GM19397 (cell line): ENCODE data around the gene TCERG1L.
"Not testable (repeated sequence)": the region's sequence is repeated elsewhere in the genome, so short reads cannot be mapped to it uniquely, and the experiment has no call there.

Experiments
- ATAC-seq: cut with Tn5 transposase; IDR thresholded peaks from one replicate; pipeline ENCODE4 v1.9.1; 2021; ENCODE audit warnings: mild to moderate bottlenecking, moderate library complexity; ENCODE audit not compliant: unreplicated experiment

TCERG1L gene

DNA sequence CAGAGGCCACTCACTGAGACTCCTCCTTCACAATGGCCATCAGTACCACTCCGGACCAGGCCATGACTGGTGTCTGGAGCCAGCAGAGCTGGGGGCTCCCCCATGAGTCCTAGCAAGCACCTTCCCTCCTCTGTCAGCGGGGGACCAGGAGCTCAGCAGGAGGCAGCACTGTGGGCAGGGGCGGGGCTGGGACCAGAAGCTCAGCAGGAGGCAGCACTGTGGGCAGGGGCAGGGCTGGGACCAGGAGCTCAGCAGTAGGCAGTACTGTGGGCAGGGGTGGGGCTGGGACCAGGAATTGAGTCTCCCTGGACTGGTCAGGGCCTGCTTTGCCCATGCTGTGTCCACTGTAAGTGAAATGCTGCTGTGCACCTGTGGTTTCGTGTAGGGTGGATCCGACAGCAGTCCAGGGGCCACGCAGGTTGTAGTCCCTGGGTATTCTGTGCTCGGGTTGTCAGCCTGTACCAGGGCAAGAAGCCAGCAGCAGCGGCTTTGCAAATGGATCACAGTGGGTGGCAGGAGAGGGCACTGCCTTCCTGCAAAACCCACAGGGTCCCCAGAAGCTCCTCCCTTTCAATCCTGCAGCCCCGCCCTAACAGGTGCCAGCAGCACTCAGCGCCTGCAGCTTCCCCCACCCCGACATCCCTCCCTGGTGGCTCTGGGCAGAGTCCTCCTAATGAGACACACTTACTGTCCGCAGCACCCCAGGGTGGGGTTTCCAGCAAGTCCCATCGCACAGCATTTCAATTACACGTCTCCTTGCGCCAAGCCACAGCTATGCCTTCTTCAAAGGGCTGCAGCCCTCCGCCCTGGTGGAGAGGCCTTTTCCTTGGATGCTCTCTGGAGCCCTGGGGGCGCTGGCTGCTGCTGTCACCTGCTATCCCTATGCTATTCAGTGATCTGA is 220.5 kb downstream of the TCERG1L start:
- no peak for ATAC-seq

DNA sequence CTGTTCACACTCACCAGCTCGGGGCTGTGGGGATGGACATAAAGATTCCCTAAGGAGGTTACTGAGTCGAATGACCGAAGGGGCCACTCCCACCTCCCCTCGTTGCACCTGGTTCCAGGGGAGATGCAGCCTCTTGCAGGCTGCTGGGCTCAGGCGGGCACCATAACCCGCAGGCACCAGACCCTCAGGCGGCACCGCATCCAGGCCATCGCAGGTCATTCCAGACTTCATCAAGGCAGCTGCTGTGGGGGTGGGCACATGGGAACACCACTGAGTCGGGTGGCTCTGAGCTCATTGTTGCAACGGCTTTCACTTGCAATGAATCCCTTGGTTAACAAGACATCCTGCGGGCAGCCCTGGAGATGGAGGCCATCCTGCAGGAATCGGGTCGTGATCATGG is 221.7 kb downstream of the TCERG1L start:
- ATAC-seq = no peak

DNA sequence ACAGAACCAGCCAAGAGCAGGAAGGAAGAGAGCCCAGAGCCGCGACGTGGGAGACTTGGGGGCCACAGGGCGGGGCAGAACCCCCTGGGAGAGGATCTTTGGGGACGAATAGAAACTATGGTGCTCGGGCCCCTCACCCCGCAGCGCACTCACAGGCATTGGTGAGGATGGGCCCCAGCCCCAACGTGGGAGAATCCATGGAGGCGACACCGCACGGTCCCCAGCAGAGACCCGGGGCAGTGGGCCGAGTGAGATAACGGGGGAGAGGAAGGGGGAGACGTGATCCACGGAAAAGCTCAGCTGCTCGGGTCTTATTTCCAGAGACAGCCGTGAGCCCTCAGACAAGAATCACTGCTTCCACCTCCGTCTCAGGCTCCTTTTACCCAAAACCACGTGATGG is 222.4 kb downstream of the TCERG1L start:
- no peak for ATAC-seq

DNA sequence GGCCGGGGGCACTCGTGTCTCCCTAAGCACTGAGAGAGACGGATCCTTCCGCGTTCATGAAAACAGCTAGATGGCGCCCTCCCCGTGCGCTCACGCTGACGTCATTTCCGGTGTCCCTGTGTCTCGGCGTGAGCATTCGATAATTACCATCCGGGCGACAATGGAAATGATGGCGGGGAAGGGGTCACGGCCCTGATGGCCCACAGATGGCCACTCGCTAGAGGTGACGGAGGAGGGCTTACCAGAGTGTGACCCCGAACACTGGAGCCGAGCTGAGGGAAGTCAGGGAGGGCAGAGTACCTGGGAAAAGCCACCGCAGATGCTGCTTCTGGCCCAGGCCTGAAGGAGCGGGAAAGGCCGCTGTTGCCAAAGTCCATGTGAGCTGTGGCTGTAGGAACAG is 222.9 kb downstream of the TCERG1L start:
- ATAC-seq = no peak

DNA sequence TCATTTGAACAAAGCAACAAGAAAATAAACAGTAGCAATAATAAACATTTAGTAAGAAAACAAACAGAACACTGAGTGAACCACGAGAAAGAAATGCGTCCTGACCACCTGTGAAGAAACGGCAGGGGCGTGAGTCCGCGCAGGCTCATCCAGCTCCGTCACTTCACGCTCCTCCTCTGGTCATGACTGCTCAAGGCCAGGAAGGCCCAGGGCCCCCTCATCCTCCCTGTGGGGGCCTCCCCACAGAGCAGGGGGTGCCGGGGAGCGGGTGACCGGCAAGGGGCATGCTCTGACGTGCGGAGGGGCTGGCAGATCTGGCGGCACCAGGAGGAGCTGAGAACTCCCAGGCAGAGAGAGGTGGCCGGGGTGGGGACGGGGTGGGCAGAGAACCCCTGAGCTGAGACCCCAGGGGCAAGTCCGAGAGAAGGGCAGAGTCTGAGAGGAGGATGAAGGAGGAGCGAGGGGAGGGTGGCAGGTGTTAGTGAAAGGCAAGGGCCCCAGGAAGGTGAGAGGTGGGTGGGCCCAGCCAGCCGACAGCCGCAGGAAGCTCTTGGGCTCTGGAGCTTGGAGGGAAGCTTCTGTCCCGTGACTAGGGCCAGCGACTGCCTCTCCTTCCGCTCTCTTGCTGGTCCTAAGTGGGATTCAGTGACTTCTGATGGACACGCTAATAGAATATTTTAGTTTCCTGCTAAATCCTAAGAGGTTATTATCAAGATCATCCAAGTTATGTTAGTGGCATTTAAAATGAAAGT is 223.9 kb downstream of the TCERG1L start:
- no peak for ATAC-seq

DNA sequence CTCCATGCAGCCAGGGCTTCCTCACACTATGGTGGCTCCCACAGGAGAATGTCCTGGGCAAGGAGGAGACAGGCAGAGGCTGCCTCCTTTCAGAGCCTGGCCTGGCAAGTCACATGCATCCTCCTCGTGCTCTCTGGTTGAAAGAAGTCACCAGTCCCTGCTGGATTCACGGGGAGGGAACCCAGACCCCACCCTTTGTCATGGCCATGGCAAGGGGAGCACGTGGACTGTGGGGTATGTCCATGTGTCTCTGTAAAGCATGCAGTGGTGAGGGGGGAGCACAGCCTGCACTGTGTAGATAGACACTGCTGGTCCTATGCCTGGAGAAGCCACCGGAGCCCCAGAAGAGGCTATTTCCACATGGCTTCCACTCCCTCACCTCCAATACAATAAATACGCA is 225.0 kb downstream of the TCERG1L start:
- no peak for ATAC-seq

DNA sequence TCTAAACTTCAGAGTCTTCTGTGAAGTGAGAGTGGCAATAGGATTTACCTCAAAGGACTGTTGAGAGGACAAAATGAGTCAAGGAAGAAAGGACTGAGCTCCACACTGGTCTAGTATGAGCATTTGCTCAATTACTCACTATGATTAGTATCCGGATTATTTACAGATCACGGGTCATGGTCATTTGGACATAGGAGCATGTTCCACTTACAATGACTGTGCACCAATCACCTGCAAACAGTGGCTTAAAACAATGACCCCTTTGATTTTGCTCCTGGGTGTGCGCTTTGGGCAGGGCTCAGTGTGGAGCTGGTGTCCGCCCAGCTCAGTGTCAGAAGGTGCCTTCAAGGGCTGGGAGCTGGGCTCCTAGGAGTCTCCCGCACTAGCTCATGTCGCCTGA is 225.4 kb downstream of the TCERG1L start:
- no peak for ATAC-seq

DNA sequence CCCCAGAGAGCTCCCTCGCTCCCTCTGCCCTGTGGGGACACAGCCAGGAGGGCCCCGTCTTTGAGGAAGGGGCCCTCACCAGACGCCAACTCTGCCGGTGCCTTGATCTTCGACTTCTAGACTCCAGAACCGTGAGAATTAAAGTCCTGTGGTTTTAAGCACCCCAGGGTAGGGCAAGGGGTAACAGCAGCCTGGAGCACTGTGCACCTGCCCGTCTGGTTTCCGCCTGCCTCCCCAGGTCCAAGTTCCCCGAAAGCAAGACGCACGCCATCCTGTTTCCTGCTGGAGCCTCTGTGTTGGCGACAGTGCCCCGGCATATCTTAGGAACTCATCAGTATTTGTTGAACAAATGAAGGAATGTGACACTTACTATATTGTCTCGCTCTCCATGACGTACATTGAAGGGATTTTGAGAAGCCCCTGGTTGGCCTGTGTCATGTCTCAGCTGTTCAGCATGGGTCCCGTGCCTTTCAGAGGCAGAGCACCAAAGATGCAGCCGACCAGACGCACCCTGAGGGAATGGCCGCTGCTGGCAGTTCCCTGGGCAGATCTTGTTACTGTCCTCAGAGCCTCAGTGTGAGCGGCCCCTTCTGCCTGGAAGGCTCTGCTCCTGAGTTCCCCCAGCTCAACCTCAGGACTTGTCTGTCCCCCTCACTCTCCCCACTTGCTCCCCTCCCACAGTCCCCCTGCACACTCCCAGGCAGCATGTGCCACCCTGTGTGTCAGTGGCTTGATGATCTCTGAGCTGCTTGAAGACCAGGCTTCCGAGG is 226.2 kb downstream of the TCERG1L start:
- ATAC-seq = no peak

DNA sequence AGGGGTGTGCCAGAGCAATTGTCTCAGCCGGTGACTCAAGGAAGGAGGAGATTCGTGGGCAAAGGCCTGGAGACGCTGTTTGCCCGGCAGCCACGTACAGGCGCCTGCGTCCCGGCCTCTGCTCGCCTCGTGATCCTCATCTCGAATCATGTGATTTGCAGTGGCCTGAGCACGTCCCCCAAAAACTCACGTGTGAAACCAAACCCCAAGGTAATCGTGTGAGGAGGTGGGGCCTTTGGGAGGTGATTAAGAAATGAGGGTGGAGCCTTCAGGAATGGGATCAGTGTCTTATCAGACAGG is 226.8 kb downstream of the TCERG1L start:
- no peak for ATAC-seq

DNA sequence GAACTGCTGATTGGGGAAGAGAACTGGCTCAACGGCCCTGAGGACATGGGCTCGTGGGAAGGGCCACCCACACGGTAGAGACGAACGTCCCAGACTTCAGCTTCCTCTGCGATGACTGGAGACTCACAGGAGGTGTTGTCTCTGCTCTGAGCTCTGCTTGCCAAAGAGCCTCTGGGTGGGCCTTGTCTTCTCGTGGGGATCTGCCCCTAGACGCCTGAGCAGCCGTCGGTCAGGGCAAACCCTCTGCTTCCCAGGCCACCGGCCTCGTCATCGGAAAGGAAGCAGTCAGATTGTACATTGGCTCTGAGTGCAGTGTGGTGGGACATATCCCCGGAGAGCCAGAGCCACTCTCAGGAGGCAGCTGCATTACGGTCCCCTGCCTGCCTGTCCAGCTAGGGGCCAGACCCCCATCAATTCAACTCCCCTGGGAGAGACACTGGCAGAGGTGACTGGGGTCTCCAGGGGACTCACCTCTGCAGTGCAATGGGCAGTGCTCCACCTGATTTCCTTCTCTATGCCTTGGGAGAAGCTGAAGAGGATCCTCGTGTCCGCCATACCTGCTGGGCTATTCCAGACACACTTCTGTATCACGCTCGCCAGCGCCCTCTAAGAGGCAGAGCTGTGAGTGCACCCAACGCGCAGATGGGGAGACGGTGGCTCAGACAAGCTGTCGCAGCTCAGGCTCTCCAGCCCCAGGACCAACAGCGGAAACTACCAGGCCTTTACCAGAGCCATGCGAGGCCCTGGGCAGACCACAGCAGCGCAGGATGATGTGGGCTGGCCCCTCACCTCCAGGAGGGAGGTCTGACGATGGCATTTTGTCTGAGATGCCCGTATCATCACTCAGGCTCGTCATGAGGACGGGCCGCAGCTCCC is 227.4 kb downstream of the TCERG1L start:
- ATAC-seq = no peak

DNA sequence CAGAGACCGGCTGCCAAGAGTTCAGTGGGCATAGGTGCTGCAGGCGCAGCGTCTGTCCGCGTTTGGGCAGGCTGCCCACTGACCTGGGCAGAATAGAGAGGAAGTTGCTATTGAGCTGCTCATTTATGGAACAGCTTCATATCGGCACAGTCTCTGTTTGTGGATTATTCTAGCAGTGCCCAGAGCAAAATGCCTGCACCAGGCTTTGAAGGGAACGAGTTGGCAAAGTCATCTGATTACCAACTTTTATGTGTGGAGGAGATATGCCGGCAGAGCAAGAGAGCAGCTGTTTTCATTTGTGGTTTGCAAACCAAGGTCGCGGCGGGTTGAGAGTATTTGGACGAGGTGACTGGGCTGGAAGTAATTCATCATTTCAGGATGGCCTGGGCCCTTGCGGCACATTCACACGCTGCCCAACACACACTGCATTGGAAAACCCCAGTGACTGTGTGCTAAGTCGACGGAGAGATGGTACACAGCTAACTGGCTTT is 228.5 kb downstream of the TCERG1L start:
- ATAC-seq = no peak

DNA sequence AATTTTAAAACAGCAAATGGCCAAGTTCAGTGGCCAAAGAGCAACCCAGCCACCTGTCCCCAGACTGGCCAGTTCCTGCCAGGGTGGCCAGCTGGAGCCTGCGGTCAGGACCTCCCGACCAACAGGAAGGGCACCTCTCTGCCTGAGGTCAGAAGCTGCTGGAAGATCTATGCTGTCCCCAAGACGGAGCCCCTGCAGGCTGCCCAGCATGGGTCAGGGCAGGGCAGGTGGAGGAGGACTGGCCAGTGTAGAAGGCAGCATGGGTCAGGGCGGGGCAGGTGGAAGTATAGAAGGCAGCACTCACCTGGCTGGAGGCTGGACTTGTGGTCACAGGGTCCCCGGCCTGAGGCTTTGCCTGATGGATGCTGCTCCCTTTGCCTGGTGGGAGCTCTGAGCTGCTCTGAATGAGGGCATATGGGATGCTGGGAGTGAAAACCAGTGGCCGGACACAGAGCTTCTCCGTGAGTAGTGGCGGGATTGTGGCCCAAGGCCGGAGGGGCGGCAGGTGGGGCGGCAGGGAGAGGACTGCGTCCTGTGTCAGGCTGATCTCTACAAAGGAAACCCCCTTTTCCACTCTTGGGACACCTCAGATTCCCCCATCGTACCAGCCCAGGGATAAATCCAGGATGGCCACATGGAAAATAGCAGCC is 229.2 kb downstream of the TCERG1L start:
- ATAC-seq = no peak

DNA sequence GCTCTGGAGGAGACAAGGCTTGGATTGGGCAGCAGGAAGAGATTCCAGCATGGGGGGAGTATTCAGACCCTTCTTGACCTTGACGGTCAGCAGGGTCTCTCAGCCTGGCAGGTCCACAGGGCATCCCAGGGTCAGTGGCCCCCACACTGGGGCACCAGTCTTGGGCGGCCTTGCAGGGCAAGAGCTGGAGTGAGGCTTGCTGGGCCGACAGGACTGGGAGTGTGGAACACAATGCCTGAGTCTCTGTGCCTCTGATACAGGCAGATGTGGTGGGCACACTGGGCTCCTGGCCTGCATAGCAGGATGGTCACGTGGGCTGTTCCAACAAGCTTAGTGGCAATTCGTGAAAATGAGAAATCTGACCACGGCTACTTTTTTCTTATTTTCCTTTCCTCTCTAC is 229.7 kb downstream of the TCERG1L start:
- ATAC-seq = no peak

DNA sequence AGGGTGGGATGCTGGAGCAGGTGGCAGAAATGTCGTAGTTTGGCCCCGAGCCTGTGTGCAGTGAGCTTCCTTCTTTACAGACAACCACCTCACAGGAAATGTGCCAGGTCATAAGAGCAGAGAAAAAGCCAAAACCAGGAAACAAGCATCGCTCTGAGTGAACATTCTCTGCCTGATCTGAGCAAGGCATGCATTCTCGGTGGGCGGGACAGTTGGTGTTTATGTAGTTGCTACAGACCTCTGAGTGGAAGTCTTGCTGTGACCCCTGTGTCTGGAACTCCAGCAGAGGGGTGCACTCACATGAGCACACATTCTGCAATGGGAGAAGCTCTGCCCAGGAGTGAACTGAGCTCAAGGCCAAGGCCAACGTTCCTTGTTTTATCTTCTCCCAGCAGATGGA is 230.1 kb downstream of the TCERG1L start:
- ATAC-seq = no peak

DNA sequence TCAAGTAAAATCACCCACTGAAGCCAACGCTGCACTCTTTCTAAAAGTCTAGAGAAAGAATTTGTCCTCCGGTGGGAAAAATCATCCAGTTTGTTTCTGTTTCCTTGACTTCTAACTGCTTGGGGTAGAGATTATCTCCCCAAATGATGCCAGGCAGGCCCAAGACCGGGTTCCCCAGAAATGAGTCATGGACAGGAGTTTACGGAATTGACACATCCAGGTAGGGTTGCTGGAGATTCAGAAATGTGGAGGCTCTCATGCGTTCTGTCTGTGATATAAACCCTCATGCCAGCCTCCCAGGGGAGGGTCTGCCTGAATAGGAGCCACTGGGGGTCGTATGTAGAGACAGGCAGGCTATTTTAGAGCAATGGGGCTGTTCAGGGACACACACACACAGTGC is 230.9 kb downstream of the TCERG1L start:
- ATAC-seq = no peak

DNA sequence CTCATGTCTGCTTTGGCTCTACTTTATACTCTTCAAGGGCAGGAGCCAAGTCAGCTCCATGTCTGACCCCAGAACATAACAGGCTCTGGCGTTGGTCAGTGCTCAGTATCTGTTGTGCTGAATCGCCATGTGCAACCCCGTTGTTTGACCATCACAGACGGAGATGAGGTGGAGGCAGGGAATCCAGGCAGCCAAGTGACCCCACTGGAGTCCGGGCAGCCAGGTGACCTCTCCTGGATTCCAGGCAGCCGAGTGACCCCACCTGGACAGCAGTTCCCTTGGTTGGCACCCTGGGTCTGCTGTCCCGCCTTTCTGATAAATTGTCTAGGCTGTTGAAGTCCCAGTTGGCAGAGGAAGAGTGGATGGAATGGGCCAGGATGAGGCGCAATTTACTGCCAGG is 232.2 kb downstream of the TCERG1L start:
- no peak for ATAC-seq

DNA sequence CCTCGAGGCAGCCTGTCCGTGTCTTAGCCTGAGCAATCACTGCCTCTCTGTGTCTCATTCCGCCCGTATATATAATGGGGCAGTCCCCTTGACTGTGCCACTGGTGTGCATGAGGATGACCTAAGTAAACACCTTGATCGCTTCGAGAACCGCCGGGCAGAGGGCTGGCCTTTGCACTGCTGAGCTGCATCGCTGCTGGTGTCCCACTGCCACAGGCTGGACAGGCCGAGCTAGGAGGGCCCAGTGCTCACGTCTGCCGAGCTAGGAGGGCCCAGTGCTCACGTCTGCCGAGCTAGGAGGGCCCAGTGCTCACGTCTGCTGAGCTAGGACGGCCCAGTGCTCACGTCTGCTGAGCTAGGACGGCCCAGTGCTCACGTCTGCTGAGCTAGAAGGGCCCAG is 232.6 kb downstream of the TCERG1L start:
- ATAC-seq = not testable (repeated sequence)

DNA sequence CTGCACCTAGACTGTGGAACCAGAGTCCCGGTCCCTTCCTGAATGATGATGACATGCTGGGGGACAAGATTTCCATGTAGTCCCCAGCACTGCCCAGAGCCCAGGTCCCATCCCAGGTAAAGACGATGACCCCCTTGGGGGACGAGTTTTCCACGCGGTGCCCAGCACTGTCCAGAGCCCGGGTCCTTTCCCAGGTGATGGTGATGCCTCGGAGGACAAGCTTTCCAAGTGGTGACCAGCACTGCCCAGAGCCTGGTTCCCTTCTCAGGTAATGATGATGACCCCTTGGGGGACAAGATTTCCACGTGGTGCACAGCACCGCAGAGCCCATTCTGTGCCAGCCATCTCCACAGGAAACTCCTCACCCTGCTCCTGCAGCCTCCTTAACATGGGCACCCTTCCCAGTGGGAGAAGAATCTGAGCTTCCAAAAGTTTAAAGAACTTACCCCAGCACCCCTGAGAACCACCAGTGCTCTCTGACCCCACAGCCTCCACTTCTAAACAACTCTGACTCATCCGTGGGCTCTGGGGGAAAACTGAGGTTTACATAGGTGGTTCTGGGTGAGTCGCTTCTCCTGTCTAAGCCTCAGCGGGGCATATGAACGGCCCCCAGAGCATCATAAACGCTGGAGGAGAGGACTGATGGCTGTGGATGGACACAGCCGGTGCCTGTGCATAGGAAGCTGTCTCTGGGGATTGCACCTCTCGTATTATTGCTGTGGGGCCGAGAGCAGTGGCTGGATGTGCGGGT is 233.2 kb downstream of the TCERG1L start:
- ATAC-seq = no peak

DNA sequence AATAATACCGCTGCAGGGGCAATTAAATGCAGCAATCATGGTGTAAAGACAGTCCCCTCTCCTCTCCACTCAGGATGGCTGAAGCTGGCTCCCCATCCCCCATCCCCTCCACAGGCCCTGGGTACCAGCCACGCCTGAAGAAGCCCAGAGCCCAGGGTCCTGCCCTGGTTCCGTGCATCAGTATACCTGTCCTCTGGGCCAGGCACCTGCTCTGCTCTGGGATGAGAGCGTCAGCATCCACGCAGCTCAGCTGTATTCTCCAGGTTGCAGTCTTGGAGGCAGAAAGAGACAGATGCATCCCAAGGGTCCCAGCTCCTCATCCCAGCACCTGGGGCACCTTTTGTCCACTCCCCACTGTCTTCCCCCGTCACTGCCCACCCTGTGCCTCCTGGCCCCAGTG is 233.8 kb downstream of the TCERG1L start:
- no peak for ATAC-seq
